HG02571 (cell line): ENCODE measurements around the gene RAPGEF4.

Source experiments
- ATAC-seq: cut with Tn5 transposase; IDR thresholded peaks from one replicate; pipeline ENCODE4 v1.9.1; 2021; ENCODE audit warnings: mild to moderate bottlenecking, moderate library complexity; ENCODE audit not compliant: unreplicated experiment

The RAPGEF4 gene

GRCh38 chr2:172993931-172994717 lies 258.5 kb downstream of the RAPGEF4 start:
- ATAC-seq = no peak

- ATAC-seq = no peak
Observed at GRCh38 chr2:172994864-172995263, 259.2 kb downstream of the RAPGEF4 start.

GRCh38 chr2:172995323-172996244 lies 259.9 kb downstream of the RAPGEF4 start:
- no peak for ATAC-seq

GRCh38 chr2:172996387-172996961 lies 260.8 kb downstream of the RAPGEF4 start:
- ATAC-seq = no peak

GRCh38 chr2:172997031-172997430 lies 261.4 kb downstream of the RAPGEF4 start:
- ATAC-seq = no peak

- no peak for ATAC-seq
Observed at GRCh38 chr2:172998547-172999272, 263.1 kb downstream of the RAPGEF4 start.

- no peak for ATAC-seq
Observed at GRCh38 chr2:172999641-173000386, 264.2 kb downstream of the RAPGEF4 start.

- ATAC-seq = no peak
Observed at GRCh38 chr2:173001664-173002604, 266.3 kb downstream of the RAPGEF4 start.

GRCh38 chr2:173002751-173003541 lies 267.3 kb downstream of the RAPGEF4 start:
- ATAC-seq = no peak

GRCh38 chr2:173008786-173009185 lies 273.1 kb downstream of the RAPGEF4 start:
- ATAC-seq = no peak

GRCh38 chr2:173010233-173010632 lies 274.6 kb downstream of the RAPGEF4 start:
- no peak for ATAC-seq

GRCh38 chr2:173016451-173016850 lies 280.8 kb downstream of the RAPGEF4 start:
- ATAC-seq = no peak

- no peak for ATAC-seq
Observed at GRCh38 chr2:173017646-173018420, 282.2 kb downstream of the RAPGEF4 start.

GRCh38 chr2:173019755-173020154 lies 284.1 kb downstream of the RAPGEF4 start:
- no peak for ATAC-seq

- ATAC-seq = no peak
Observed at GRCh38 chr2:173021939-173022371, 286.3 kb downstream of the RAPGEF4 start.

GRCh38 chr2:173023718-173024117 lies 288.1 kb downstream of the RAPGEF4 start:
- ATAC-seq = no peak

- no peak for ATAC-seq
Observed at GRCh38 chr2:173026479-173026878, 290.8 kb downstream of the RAPGEF4 start.
